Measurements from ENCODE around the gene APRT. TPM values are rescaled to one million over a fixed set of nuclear protein-coding genes. Genes with fewer than 3 reads are reported as not detected.

The APRT gene
- total and polyA plus RNA-seq, 5 donors from 2014 or later, result 145 to 489 (median 418) TPM

DNA sequence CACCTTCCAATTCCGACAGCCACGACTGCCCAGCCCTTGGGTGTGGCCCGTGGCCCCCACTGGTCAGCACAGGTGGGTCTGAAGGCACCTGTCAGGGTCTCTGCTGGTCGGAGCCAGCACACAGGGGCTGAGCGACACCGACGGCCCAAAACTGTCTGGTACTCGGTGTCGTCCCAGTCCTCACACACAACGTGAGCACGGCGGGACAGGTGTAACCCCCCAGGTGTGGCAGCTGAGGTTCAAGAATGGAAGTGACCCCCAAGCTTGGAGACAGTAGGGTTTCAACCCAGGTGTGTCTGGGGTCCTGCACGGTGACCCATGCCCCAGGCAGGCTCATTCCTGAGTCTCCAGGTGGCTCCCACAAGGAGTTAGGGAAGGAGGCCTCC, 44.0 kb upstream of the APRT start:
- H3K4me3 ChIP-seq (ENCODE audit: low read depth, low read length), result no peak overlapping the region
- peaks cover under 1% of the 10 kb centered on the region for H3K36me3 Mint-ChIP-seq
- H3K27ac Mint-ChIP-seq, result peak overlapping the region in 2 of 3 donors; percentile 63 to 82
- no peaks in the 10 kb centered on the region for H3K9me3 ChIP-seq (ENCODE audit: control insufficient read depth in 2 of 2, low read length in 2 of 2)
- peaks cover 4 to 46% (median 17%) of the 10 kb centered on the region in 4 donors for H3K4me1 Mint-ChIP-seq
- peak overlapping the region; percentile 79 to 90 (median 86) for H3K4me3 Mint-ChIP-seq
- H3K9me3 Mint-ChIP-seq, result no peaks in the 10 kb centered on the region
- no peaks in the 10 kb centered on the region for H3K27me3 ChIP-seq (ENCODE audit: control insufficient read depth, insufficient read depth, low read length)
- ATAC-seq (ENCODE audit: low read depth in 2 of 2) (no peak), DNase-seq (peak in 1 of 3 donors; percentile 7)
- H3K27ac ChIP-seq (ENCODE audit: insufficient read depth, low read length, poor library complexity, severe bottlenecking), result peak overlapping the region; percentile 65
- peaks cover 39% of the 10 kb centered on the region for H3K4me1 ChIP-seq (ENCODE audit: control insufficient read depth, insufficient read depth, low read length, poor library complexity, severe bottlenecking)
- H3K36me3 ChIP-seq (ENCODE audit: control insufficient read depth, insufficient read depth, low read length), result peaks cover 17% of the 10 kb centered on the region
- H3K27me3 Mint-ChIP-seq, result no peaks in the 10 kb centered on the region

DNA sequence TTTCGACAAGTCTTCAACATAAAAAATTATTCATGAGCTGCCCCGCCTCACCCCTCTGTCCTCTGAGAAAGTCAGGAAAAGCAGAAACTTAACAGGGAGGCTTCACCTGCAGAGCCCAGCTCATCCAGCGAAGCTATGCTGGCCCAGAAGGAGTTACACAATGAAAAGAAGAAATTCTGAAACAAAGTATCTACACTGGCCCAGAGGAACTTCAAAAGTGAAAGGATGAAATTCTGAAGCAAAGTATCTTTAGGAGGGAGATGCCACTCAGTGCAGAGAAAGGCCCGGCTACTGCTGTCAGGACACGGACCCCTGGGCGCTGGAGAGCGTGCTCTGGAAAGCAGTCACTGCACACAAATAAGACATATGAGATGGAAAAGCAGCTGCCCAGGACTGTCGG, 43.4 kb upstream of the APRT start:
- Histone ChIP-seq H3K36me3 (ENCODE audit: control insufficient read depth, insufficient read depth, low read length) (peaks cover 11% of the 10 kb centered on the region), H3K4me3 (ENCODE audit: low read depth, low read length) (no peak overlapping the region), H3K27me3 (ENCODE audit: control insufficient read depth, insufficient read depth, low read length) (no peaks in the 10 kb centered on the region), H3K27ac (ENCODE audit: insufficient read depth, low read length, poor library complexity, severe bottlenecking) (peak overlapping the region; percentile 65), H3K9me3 (ENCODE audit: control insufficient read depth in 2 of 2, low read length in 2 of 2) (no peaks in the 10 kb centered on the region), H3K4me1 (ENCODE audit: control insufficient read depth, insufficient read depth, low read length, poor library complexity, severe bottlenecking) (peaks cover 39% of the 10 kb centered on the region)
- peak overlapping the region; percentile 58 to 88 (median 63) for H3K27ac Mint-ChIP-seq
- H3K36me3 Mint-ChIP-seq, result no peaks in the 10 kb centered on the region
- DNase-seq (no peak), ATAC-seq (ENCODE audit: low read depth in 2 of 2) (no peak)
- H3K27me3 Mint-ChIP-seq, result no peaks in the 10 kb centered on the region
- peaks cover 4 to 46% (median 17%) of the 10 kb centered on the region in 4 donors for H3K4me1 Mint-ChIP-seq
- peak overlapping the region; percentile 81 to 90 (median 86) for H3K4me3 Mint-ChIP-seq
- H3K9me3 Mint-ChIP-seq, result no peaks in the 10 kb centered on the region

DNA sequence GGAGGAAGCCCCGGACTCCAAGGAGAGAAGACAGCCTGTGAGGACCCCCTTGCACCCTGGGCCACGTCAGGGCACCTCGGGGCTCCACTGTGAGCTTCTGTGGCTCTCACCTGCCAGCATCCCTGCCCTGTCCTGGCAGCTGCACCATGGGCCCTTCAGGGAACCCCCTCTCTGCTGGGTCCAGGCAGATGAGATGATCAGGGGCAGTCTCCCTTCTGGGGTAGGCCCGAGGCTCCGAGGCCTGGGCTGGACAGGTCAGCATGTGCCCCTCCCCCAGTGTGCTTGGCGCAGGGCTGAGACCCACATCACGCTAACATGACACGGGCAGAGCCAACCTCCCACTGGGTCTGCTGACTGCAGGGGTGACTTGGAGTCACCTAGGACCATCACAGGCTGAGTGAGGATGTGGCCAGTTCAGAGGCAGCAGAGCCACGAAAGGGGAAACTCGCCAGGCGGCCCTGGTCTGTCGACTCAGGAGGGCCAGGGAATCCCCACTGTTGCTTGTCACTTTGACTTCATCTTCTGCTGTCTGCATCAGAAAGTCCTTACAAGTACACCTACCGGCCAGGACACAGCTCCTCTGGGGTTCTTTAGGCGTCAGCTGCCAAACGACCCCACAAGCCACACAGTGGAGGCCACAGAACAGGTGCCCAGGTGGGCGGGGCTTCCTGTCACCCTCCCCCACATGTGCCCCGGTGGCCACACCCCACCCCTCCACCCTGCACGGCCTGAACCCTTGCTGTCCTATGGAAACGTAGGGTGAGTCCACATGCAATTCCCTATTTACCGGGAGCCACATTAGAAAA, 42.8 kb upstream of the APRT start:
- no peak overlapping the region for H3K4me3 ChIP-seq (ENCODE audit: low read depth, low read length)
- H3K27ac ChIP-seq (ENCODE audit: insufficient read depth, low read length, poor library complexity, severe bottlenecking), result no peak overlapping the region
- H3K4me1 Mint-ChIP-seq, result peaks cover 4 to 46% (median 16%) of the 10 kb centered on the region in 4 donors
- DNase-seq (peak in 2 of 3 donors; percentile 14 to 32), ATAC-seq (ENCODE audit: low read depth in 2 of 2) (no peak)
- H3K27me3 ChIP-seq (ENCODE audit: control insufficient read depth, insufficient read depth, low read length), result no peaks in the 10 kb centered on the region
- no peaks in the 10 kb centered on the region for H3K36me3 Mint-ChIP-seq
- H3K9me3 Mint-ChIP-seq, result no peaks in the 10 kb centered on the region
- peak overlapping the region; percentile 81 to 90 (median 86) for H3K4me3 Mint-ChIP-seq
- peak overlapping the region in 2 of 3 donors; percentile 63 to 88 for H3K27ac Mint-ChIP-seq
- peaks cover 36% of the 10 kb centered on the region for H3K4me1 ChIP-seq (ENCODE audit: control insufficient read depth, insufficient read depth, low read length, poor library complexity, severe bottlenecking)
- H3K36me3 ChIP-seq (ENCODE audit: control insufficient read depth, insufficient read depth, low read length), result peaks cover 6% of the 10 kb centered on the region
- no peaks in the 10 kb centered on the region for H3K27me3 Mint-ChIP-seq
- H3K9me3 ChIP-seq (ENCODE audit: control insufficient read depth in 2 of 2, low read length in 2 of 2), result no peaks in the 10 kb centered on the region

DNA sequence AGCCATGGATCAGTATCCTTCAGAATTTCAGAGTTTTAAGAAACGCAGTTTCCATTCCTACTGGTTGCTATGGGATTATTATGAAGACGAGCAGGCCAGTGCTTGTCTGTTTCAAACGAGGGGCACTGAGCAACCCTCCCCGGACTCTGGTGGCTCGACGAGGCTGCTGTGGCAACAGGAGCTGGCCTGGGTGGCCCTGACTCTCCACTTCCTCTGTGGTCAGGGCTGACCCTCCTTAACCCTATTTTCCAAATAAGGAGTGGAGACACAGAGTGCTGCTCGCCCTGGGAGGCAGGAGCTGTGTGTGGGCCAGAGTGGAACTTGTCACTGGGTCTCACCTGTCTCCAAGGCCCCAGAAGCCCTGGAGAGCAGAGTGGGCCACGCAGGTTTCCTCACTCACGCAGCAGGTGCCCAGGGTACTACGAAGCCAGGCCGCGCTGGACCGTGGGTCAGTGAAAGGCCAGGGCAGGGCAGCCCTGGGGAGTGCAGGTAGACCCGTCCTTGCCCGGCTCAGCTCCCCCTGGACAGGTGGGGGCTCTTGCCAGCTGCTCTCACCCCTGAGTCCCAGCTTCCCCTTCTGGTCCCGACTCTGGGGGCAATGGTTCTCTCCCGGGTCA, 41.7 kb upstream of the APRT start:
- H3K4me3 Mint-ChIP-seq, result peak overlapping the region in 1 of 4 donors; percentile 58
- no peaks in the 10 kb centered on the region for H3K9me3 Mint-ChIP-seq
- no peak overlapping the region for H3K27ac Mint-ChIP-seq
- H3K27me3 ChIP-seq (ENCODE audit: control insufficient read depth, insufficient read depth, low read length), result no peaks in the 10 kb centered on the region
- no peaks in the 10 kb centered on the region for H3K9me3 ChIP-seq (ENCODE audit: control insufficient read depth in 2 of 2, low read length in 2 of 2)
- no peaks in the 10 kb centered on the region for H3K36me3 Mint-ChIP-seq
- no peaks in the 10 kb centered on the region for H3K27me3 Mint-ChIP-seq
- no peak overlapping the region for H3K4me3 ChIP-seq (ENCODE audit: low read depth, low read length)
- no peak overlapping the region for H3K27ac ChIP-seq (ENCODE audit: insufficient read depth, low read length, poor library complexity, severe bottlenecking)
- H3K4me1 ChIP-seq (ENCODE audit: control insufficient read depth, insufficient read depth, low read length, poor library complexity, severe bottlenecking), result peaks cover 34% of the 10 kb centered on the region
- DNase-seq, result no peak
- ATAC-seq (ENCODE audit: low read depth in 2 of 2), result no peak
- H3K4me1 Mint-ChIP-seq, result peaks cover 4 to 36% (median 14%) of the 10 kb centered on the region in 4 donors
- peaks cover 2% of the 10 kb centered on the region for H3K36me3 ChIP-seq (ENCODE audit: control insufficient read depth, insufficient read depth, low read length)

DNA sequence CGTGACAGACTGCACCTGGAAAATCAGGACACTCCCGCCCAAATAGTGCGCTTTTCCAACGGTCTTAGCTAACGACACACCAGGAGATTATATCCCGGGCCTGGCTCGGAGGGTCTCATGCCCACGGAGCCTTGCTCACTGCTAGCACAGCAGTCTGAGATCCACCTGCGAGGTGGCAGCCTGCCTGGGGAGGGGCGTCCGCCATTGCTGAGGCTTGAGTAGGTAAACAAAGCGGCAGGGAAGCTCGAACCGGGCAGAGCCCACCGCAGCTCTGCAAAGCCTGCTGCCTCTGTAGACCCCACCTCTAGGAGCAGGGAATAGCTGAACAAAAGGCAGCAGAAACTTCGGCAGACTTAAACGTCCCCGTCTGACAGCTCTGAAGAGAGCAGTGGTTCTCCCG, 39.9 kb upstream of the APRT start:
- H3K4me1 ChIP-seq (ENCODE audit: control insufficient read depth, insufficient read depth, low read length, poor library complexity, severe bottlenecking), result peaks cover 20% of the 10 kb centered on the region
- ATAC-seq (ENCODE audit: low read depth in 2 of 2) (no peak), DNase-seq (no peak)
- H3K4me3 ChIP-seq (ENCODE audit: low read depth, low read length), result no peak overlapping the region
- no peaks in the 10 kb centered on the region for H3K27me3 Mint-ChIP-seq
- peaks cover 2% of the 10 kb centered on the region for H3K36me3 ChIP-seq (ENCODE audit: control insufficient read depth, insufficient read depth, low read length)
- H3K36me3 Mint-ChIP-seq, result no peaks in the 10 kb centered on the region
- peaks cover 4 to 26% (median 7%) of the 10 kb centered on the region in 4 donors for H3K4me1 Mint-ChIP-seq
- H3K9me3 Mint-ChIP-seq, result no peaks in the 10 kb centered on the region
- no peak overlapping the region for H3K27ac Mint-ChIP-seq
- no peak overlapping the region for H3K27ac ChIP-seq (ENCODE audit: insufficient read depth, low read length, poor library complexity, severe bottlenecking)
- no peak overlapping the region for H3K4me3 Mint-ChIP-seq
- no peaks in the 10 kb centered on the region for H3K9me3 ChIP-seq (ENCODE audit: control insufficient read depth in 2 of 2, low read length in 2 of 2)
- no peaks in the 10 kb centered on the region for H3K27me3 ChIP-seq (ENCODE audit: control insufficient read depth, insufficient read depth, low read length)

DNA sequence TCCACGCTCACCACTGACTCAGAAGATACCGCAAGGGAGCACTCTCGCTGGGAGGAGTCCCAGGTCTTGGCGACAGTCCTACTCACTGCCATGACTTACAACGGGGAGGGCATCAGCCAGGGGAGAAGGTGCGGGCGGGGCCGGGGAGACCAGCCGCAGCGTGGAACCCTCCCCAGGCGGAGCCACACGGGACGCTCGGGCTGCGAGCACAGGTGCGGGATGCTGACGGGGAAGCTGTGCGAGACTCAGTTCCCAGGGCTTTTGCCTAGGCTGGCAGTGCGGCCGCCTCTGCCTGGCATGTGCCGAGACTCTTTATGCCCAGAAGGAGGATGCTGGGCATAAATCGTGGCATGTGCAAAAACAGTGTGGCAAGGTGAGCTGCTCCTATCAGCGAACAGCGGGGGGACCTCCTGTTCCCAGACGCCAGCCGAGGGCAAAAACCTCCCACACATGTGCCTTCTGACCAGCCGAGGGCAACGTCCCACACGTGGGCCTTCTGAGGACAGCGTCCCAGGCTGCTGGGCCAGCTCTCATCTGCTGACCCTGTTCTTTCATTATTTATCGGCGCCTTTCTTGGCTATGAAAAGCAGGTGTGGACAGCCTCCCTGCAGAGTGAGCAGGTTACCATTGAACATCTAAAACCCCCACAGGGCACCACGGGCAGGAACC, 38.9 kb upstream of the APRT start:
- H3K9me3 ChIP-seq (ENCODE audit: control insufficient read depth in 2 of 2, low read length in 2 of 2), result no peaks in the 10 kb centered on the region
- ATAC-seq (ENCODE audit: low read depth in 2 of 2) (no peak), DNase-seq (no peak)
- peaks cover 4 to 24% (median 7%) of the 10 kb centered on the region in 4 donors for H3K4me1 Mint-ChIP-seq
- H3K36me3 Mint-ChIP-seq, result no peaks in the 10 kb centered on the region
- no peaks in the 10 kb centered on the region for H3K9me3 Mint-ChIP-seq
- H3K4me3 Mint-ChIP-seq, result peak overlapping the region in 1 of 4 donors; percentile 4
- H3K27me3 Mint-ChIP-seq, result no peaks in the 10 kb centered on the region
- H3K4me1 ChIP-seq (ENCODE audit: control insufficient read depth, insufficient read depth, low read length, poor library complexity, severe bottlenecking), result peaks cover 14% of the 10 kb centered on the region
- H3K27ac Mint-ChIP-seq, result peak overlapping the region in 1 of 3 donors; percentile 32
- no peak overlapping the region for H3K27ac ChIP-seq (ENCODE audit: insufficient read depth, low read length, poor library complexity, severe bottlenecking)
- no peak overlapping the region for H3K4me3 ChIP-seq (ENCODE audit: low read depth, low read length)
- H3K36me3 ChIP-seq (ENCODE audit: control insufficient read depth, insufficient read depth, low read length), result peaks cover 2% of the 10 kb centered on the region
- H3K27me3 ChIP-seq (ENCODE audit: control insufficient read depth, insufficient read depth, low read length), result no peaks in the 10 kb centered on the region

DNA sequence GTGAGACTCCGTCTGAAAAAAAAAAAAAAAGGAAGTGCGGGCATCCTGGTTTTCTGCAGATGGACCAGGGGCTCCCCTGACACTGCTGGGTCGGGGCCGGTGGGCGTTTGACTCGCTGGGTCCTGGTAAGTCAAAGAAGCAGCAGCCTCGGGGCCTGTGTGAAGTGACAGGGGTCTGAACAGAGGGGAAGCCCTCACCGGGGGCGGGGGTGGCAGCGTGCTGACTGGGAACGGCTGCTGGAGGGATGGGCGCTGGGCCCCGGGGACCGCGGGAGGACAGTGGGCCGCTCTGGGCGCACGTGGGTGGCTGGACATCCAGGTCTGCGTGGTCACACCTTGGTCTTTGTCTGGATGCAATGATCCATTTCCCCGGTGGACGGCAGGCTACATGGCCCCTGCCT, 36.8 kb upstream of the APRT start:
- no peaks in the 10 kb centered on the region for H3K9me3 ChIP-seq (ENCODE audit: control insufficient read depth in 2 of 2, low read length in 2 of 2)
- ATAC-seq (ENCODE audit: low read depth in 2 of 2) (no peak), DNase-seq (no peak)
- H3K9me3 Mint-ChIP-seq, result no peaks in the 10 kb centered on the region
- H3K4me1 Mint-ChIP-seq, result peaks cover 0 to 10% (median under 1%) of the 10 kb centered on the region in 4 donors
- H3K4me1 ChIP-seq (ENCODE audit: control insufficient read depth, insufficient read depth, low read length, poor library complexity, severe bottlenecking), result no peaks in the 10 kb centered on the region
- no peak overlapping the region for H3K4me3 ChIP-seq (ENCODE audit: low read depth, low read length)
- no peaks in the 10 kb centered on the region for H3K27me3 Mint-ChIP-seq
- no peaks in the 10 kb centered on the region for H3K27me3 ChIP-seq (ENCODE audit: control insufficient read depth, insufficient read depth, low read length)
- no peak overlapping the region for H3K27ac ChIP-seq (ENCODE audit: insufficient read depth, low read length, poor library complexity, severe bottlenecking)
- H3K36me3 Mint-ChIP-seq, result no peaks in the 10 kb centered on the region
- no peak overlapping the region for H3K4me3 Mint-ChIP-seq
- H3K36me3 ChIP-seq (ENCODE audit: control insufficient read depth, insufficient read depth, low read length), result peaks cover 2% of the 10 kb centered on the region
- H3K27ac Mint-ChIP-seq, result peak overlapping the region in 1 of 3 donors; percentile 9
